ENCODE results near the gene DNAJC5.

DNA sequence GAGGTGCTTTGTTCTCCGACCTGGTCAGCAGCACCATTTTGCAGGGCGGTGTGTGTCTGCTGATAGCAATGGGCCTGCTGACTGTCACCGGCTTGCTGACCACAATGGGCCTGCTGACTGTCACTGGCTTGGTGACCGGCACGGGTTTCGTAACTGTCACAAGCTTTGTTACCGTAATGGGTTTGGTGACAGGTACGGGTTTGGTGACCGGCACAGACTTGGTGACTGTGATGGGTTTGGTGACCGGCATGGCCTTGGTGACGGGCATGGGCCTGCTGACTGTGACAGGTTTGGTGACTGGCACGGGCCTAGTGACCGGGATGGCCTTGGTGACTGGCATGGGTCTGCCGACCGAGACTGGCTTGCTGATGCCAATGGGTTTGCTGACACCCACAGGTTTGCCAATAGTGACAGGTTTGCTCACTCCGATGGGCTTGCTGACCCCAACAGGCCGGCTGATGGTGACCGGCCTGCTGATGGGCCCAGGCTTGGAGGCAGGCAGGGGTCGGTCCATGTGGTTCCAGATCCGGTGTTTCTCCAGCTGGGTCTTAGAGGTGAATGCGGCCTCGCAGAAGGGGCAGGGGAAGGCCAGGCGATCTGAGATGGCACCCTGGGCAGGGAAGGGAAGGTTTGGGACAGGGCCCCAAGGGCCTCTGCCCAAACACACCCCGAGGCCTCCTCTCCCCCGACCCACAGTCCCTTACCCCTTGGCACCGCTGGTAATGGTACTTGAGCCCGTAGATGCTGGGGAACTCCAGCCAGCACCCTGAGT lies 71.4 kb downstream of the DNAJC5 start:
- TF ChIP-seq, protein P1, sequence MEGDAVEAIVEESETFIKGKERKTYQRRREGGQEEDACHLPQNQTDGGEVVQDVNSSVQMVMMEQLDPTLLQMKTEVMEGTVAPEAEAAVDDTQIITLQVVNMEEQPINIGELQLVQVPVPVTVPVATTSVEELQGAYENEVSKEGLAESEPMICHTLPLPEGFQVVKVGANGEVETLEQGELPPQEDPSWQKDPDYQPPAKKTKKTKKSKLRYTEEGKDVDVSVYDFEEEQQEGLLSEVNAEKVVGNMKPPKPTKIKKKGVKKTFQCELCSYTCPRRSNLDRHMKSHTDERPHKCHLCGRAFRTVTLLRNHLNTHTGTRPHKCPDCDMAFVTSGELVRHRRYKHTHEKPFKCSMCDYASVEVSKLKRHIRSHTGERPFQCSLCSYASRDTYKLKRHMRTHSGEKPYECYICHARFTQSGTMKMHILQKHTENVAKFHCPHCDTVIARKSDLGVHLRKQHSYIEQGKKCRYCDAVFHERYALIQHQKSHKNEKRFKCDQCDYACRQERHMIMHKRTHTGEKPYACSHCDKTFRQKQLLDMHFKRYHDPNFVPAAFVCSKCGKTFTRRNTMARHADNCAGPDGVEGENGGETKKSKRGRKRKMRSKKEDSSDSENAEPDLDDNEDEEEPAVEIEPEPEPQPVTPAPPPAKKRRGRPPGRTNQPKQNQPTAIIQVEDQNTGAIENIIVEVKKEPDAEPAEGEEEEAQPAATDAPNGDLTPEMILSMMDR (IDR thresholded peaks at IDR 0.05; ENCODE audit: insufficient read depth, low read length, poor library complexity, severe bottlenecking): no peak
- no peak for TF ChIP-seq EZH2phosphoT487 (conservative IDR thresholded peaks at IDR 0.05; ENCODE audit: low read length)

Data from SU-DHL-6 (cell line).